Activated CD4-positive, alpha-beta T cell treated with anti-CD3 and anti-CD28 coated beads for 1 hour (primary cell): Measurements from ENCODE around the gene EFL1.
A peak's percentile ranks its signal among the peaks of the same experiment; 100 is the strongest.
"Not testable (repeated sequence)": the region's sequence is repeated elsewhere in the genome, so short reads cannot be mapped to it uniquely, and the experiment has no call there.

ENCODE experiments used
- DNase-seq: peaks from one replicate; pipeline ENCODE4 v3.0.0-alpha.2; 2020

The EFL1 gene

DNA sequence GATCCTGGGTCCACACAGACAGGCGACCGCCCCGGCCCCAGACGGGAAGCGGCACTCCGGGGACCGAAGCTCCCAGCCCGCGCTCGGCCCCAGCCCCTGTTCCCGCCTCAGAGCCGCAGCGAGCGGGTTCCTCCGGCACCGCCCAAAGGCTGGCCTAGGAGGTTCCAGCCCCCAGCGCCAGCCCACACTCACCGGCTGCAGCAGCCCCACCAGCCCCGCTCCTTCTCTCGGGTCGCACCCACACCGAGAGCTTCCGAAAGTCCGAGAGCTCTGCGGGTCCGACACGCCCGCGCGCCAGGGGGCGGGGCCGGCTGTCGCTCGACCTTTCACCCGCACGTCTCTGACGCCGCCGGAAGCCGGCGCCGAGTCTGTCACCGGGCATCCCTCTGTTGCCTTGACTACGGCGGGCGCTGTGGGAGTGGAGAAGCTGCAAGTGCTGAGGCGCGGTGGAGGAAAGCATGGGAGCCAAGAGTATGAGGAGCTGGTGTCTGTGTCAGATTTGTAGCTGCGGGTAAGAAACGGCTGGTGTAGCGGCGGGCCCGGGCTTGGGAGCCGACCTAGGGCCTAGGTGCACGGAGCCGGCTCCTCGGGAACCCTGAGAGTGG is at the start of gene EFL1, which contains the start of gene SAXO2:
Gene EFL1, minus strand, starts transcription at position 313 of the 605 bp plus-strand sequence. CDS start 956 bp downstream, outside the sequence.
Gene SAXO2, plus strand, starts transcription at position 397 of the 605 bp plus-strand sequence. Its CDS starts 62 bp downstream, at position 459.
- DNase-seq, result peak; percentile 85

- DNase-seq, result not testable (repeated sequence)
These were observed 48.8 kb upstream of the EFL1 start for GRCh38 chr15:82311321-82311720.

- DNase-seq, result no peak
These were observed 47.3 kb upstream of the EFL1 start for GRCh38 chr15:82309802-82310201.

- DNase-seq, result no peak
These were observed 45.2 kb upstream of the EFL1 start for GRCh38 chr15:82307714-82308081.

DNA sequence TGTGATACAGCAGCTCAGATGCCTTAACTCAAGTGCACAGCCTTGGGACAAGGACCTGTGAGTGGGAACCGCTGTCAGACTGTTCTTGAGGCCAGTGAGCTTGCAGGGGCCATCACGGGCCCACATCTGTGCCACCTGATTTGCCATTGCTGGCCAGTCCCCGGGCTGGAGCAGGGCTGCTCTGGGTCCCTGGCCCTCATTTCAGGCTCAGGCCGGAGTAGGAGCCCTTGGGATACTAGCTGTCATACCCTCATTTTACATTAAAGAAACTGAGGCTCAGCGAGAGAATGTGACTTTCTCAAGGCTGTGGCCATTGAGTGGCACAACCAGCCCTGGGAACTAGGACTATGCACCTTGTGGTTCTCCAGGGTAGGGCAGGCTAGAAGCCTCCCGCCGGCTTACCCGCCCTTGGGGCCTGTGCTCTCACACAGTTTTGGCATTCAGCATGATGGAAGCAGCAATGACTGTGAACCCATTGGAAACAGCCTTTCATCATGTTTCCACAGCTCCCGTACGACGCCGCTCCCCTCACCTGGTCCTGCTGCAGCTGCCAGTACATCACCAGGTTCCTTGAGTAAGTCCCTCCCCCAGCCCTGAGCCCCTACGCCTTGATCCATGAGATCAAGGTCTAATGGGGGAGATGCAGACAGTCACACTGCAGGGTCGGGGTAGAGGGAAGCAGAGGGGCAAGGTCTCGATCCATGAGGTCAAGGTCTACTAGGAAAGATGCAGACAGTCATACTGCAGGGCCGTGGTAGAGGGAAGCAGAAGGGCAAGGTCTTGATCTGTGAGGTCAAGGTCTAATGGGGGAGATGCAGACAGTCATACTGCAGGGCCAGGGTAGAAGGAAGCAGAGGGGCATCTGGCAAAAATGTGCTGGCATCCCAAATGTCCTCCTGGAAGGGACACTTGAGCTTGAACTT is 44.5 kb upstream of the EFL1 start:
- DNase-seq, result no peak

DNA sequence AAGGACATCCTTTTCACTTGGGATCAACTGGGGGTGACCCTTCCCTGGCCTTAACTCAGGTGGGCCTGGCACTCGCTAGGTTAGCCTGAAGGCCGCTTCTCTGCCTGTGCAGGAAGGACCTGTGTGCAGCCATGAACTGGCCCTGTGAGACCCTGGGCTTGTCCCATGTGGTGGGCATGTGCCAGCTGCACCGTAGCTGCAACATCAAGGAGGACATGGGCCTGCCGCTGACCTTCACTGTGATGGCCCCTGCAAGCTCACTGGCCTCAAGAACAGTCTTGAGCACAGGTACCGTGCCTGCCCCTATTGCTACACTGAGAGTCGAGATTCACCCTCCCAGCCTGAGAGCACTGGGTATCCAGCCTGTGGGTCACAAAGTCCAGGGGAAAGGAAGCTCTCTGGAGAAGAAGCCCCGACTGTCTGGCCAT is 43.1 kb upstream of the EFL1 start:
- no peak for DNase-seq

DNA sequence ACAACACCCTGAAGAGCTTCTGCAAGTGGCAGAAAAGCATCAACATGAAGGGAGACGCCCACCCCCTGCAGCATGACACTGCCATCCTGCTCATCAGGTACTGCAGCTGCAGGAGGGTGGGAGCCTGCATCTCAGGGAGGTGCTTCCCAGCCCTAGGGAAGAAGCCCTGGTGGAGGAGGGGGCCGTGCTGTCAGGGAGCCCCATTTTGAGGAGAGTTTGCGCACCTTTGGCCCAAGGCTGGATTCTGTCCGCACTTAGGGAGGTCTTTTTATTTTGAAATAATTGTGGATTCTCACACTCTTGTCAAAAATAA is 42.2 kb upstream of the EFL1 start:
- no peak for DNase-seq

DNA sequence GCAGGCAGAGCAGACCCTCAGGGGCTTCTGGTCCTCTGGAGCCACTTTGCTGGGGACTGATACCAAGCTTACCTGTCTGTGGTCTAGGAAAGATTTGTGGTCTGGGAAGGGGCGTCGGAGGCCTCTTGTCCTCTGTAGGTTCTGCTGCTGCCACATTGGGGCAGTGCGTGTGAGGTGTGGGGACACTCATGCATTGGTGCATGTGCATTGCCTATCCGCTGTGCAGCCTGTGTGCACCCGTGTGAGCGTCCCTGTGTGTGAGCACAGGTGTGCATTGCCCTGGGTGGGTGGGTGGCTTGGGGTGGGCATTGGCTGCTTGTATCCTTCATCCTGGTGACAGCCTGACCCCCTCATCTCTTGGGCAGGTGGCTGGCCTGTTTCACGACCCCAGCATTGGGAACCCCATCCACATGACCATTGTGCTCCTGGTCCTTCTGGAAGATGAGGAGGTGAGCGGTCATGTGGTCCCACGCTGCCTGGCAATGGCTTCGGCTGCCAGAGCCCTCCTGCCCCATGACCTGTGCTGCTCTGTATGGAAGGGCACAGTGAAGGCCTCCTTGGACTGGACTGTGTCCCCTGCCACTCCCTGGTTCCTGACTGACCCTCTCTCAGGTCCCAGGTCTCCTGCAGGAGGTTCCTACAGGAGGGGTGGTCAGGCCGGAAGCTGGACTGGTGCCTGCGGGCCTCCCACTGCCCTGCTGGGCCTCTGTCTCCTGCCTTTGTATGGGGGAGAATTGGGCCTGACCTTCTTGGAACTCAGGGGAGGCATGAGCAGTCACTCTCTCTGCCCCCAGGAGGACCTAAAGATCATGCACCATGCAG is 41.6 kb upstream of the EFL1 start:
- no peak for DNase-seq

DNA sequence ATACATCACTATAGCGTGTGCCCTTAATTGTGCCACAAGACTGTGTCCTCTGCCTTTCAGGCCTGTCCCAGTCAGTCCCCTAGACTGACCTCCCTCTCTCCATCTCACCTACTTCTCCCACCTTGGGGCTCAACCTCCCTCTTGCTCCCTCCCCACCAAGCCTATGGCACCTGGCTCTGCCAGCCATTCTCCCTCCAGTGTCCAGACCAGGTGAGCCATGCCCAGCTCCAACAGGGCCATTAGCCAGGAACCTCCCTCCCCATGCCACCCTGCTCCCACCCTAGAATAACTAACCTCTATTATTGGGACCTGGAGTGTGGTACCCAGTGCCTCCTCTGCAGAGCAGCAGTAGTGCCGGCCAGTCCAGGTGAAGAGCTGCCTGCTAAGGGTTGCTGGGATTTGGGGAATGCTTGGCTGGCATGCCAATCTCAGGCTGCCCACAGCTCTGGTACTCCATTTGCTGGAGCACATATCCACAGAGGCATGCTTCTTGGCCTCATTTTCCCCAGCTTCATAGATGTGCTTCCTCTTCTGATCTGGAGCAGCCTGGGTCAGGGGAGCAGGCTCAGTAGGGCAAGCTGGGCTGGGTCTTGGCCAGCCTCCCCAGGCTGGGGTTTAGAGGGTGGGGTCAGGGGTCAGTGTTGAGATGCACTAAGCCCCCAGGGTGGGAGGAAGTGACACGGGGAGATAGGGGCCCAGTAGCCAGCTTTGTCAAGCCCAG is 38.9 kb upstream of the EFL1 start:
- no peak for DNase-seq

DNA sequence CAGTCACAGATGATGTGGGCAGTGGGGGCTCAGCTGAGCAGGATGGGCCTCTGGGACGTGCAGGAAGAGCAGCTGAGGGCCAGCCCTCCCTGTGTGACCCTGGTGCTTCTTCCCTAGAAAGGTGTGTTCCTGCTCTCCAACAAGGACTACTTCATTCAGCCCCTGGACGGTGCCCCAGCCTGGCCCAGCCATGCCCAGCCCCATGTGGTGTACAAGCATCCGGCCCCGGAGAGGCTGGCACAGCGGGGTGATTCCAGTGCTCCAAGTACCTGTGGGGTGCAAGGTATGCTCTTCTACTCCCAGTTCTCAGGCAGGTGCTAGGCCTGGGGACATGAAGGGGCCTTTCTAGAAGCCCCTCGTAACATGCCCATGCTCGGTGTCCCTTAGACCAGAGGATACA is 38.3 kb upstream of the EFL1 start:
- DNase-seq, result no peak

DNA sequence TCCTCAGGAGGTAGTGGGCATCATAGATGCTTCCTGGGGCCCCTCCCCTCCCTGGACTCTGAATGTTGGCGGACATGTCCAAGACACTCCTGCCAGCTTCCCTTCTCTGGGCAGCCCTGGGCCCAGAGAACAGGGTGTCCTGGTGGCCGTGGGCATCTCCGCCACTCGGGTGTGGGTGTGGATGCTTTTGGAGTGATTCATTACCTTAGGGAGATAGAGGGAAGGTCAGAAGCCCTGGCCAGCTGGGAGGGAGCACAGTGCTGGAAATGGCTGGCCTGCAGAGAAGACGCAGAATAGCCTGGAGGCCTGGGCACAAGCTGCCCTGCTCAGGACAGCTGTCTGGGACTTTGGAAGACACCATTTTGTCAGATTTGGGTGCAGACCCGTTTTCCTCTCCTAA is 37.8 kb upstream of the EFL1 start:
- DNase-seq, result not testable (repeated sequence)

DNA sequence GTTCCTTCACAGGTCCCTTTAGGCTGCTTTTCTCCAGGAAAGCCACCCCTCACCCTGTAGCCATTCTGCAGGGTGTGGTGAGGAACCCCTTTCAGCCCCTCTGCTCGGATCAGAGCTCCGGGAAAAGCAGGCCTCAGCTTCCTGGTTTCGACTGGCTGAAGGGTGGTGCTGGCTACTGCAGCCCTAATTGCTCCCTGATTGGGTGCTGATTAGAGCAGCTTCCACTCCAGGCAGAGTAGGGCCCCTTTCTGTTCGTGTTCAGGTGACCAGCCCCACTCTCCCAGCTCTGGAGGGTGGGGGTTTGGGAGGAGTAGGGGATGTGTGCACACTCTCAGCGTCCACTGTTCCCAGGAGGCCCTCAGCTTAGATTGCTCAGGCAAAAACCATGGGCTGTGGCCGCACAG is 37.0 kb upstream of the EFL1 start:
- not testable (repeated sequence) for DNase-seq

GRCh38 chr15:82298520-82298919 is 36.0 kb upstream of the EFL1 start:
- DNase-seq, result peak; percentile 31

GRCh38 chr15:82298032-82298431 is 35.5 kb upstream of the EFL1 start:
- DNase-seq, result no peak

DNA sequence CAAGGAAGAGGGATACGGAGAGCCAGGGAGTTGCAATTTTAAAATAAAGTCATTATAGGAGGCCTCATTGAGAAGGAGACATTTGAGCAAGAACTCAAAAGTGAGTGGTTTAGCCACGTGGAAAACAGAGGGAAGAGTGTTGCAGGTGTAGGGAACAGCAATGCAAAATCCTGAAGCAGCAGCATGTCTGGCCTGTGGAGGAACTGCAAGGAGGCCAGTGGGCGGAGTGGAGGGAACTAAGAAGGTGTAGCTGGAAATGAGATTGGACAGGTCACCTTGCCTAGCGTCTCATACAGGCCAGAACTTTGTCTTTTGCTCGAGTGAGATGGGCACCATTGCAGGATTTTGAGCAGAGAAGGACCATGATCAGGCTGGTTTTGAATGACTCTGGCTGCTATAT is 35.0 kb upstream of the EFL1 start:
- no peak for DNase-seq

DNA sequence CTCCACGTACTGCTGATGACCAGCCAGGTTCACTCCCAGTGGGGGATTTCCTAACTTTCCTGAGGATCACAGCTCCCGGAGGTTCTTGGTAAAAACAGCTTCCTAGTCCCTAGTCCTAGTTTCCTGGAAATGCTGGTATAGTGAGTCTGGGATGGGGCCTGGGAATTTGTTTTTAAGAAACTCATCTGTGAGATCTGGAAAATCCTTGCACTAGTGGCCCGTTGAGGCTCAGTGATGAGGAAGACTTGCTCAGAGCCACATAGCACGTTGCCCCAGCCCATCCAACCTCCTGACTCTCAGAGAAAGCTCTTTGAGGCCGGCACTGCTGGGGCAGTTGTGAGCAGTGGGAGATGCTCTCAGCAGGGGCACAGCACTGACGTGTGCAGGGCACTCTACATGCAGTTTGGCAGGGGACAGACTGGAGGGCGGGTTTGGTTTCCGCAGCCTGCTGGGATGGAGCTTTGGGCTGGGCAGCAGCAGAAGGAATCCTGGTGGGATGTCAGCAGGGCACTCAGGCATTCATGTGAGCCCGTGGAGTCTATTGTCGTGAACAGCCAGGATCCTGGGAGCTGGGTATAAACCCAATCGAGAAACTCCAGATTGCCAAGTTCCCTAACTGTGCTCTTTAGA is 31.6 kb upstream of the EFL1 start:
- DNase-seq, result no peak

GRCh38 chr15:82292271-82292670 is 29.7 kb upstream of the EFL1 start:
- DNase-seq, result no peak

- not testable (repeated sequence) for DNase-seq
These were observed 25.7 kb upstream of the EFL1 start for GRCh38 chr15:82288202-82288601.

- DNase-seq, result not testable (repeated sequence)
These were observed 23.9 kb upstream of the EFL1 start for GRCh38 chr15:82286475-82286874.

DNA sequence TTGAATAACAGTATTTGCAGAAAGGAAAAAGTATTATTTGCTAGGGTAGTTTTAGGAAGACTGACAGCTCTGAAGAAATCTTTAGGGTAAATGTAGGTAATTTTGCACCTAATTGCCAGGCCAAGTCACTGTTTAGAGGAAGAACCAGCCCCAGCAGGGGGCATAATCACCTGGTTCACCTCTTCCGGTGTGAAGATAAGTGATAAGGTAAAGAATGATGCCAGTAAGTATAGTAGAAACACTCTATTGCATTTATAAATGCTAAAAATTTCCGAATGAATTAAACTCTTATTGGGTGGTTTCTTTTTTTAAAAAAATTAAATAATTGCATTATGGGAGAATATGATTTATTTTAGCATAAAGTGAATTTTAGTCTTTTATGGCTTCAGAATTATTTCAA is 21.8 kb upstream of the EFL1 start:
- not testable (repeated sequence) for DNase-seq

DNA sequence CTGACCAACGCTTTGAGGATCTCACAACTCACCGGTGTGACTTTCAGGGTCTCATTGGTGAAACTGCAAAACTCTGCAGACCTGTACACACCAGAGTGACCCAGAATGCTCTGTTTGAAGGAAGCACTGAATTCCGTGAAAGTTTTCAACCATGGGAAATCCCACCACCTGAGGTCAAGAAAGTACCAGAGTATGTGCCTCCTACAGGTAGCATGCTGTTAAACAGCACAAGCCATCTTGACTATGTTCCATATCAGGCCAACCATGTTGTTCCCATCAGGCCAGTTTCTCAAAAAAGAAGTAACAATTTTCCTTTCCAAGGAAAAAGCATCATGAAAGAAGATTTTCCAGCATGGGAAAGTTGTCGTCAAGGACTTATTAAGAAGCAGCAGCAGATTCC is 19.9 kb upstream of the EFL1 start:
- not testable (repeated sequence) for DNase-seq

GRCh38 chr15:82281276-82281675 is 18.7 kb upstream of the EFL1 start:
- DNase-seq, result not testable (repeated sequence)
